ENCODE data around the gene WWC2. TPM values are rescaled to one million over a fixed set of nuclear protein-coding genes. Genes with fewer than 3 reads are reported as not detected.

The WWC2 gene
- total and polyA plus RNA-seq, 5 donors from 2014 or later = 0.14 to 0.51 (median 0.27) TPM; not detected in 1

- Mint-ChIP-seq H3K4me3 (no peak overlapping the region), H3K9me3 (peaks cover 0 to 2% (median 0%) of the 10 kb centered on the region in 7 donors), H3K36me3 (peaks cover 5% of the 10 kb centered on the region), H3K4me1 (peaks cover 0 to 3% (median 0%) of the 10 kb centered on the region in 4 donors), H3K27me3 (peaks cover 8% of the 10 kb centered on the region), H3K27ac (no peak overlapping the region)
- DNase-seq (peak in 1 of 3 donors; percentile 63), ATAC-seq (ENCODE audit: low read depth in 2 of 2) (peak in 1 of 2 donors; percentile 50)
- Histone ChIP-seq H3K27ac (ENCODE audit: insufficient read depth, low read length, poor library complexity, severe bottlenecking) (no peak overlapping the region), H3K36me3 (ENCODE audit: control insufficient read depth, insufficient read depth, low read length) (no peaks in the 10 kb centered on the region), H3K9me3 (ENCODE audit: control insufficient read depth in 2 of 2, low read length in 2 of 2) (no peaks in the 10 kb centered on the region), H3K4me3 (ENCODE audit: low read depth, low read length) (no peak overlapping the region), H3K27me3 (ENCODE audit: control insufficient read depth, insufficient read depth, low read length) (no peaks in the 10 kb centered on the region), H3K4me1 (ENCODE audit: control insufficient read depth, insufficient read depth, low read length, poor library complexity, severe bottlenecking) (no peaks in the 10 kb centered on the region)
Measured at GRCh38 chr4:183348706-183349659, 249.9 kb downstream of the WWC2 start.

DNA sequence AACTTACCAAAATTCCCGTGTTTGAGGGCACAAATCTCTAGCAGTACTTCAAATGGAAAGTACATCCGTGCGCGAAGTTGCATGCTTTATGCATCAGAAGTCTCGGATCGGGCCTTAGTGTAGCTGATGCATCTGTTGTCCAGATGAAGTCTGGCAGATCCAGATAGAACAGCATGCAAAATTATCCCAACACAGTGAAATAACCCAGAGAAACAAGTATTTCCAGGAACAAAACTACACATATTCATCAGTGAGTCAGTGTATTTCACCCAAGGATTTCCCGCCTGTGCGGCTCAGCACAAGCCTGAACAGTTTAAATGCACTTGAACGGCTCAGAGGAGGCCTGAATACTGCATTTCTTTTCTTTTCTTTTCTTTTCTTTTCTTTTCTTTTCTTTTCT, 250.6 kb downstream of the WWC2 start:
- Histone ChIP-seq H3K9me3 (ENCODE audit: control insufficient read depth in 2 of 2, low read length in 2 of 2) (no peaks in the 10 kb centered on the region), H3K27me3 (ENCODE audit: control insufficient read depth, insufficient read depth, low read length) (no peaks in the 10 kb centered on the region), H3K4me1 (ENCODE audit: control insufficient read depth, insufficient read depth, low read length, poor library complexity, severe bottlenecking) (no peaks in the 10 kb centered on the region), H3K4me3 (ENCODE audit: low read depth, low read length) (no peak overlapping the region), H3K27ac (ENCODE audit: insufficient read depth, low read length, poor library complexity, severe bottlenecking) (no peak overlapping the region), H3K36me3 (ENCODE audit: control insufficient read depth, insufficient read depth, low read length) (no peaks in the 10 kb centered on the region)
- no peak for ATAC-seq (ENCODE audit: low read depth in 2 of 2)
- Mint-ChIP-seq H3K4me3 (no peak overlapping the region), H3K27me3 (peaks cover 5% of the 10 kb centered on the region), H3K27ac (no peak overlapping the region), H3K36me3 (peaks cover 5% of the 10 kb centered on the region), H3K9me3 (peaks cover 0 to 2% (median 0%) of the 10 kb centered on the region in 7 donors), H3K4me1 (peaks cover 0 to 3% (median 0%) of the 10 kb centered on the region in 4 donors)
- no peak for DNase-seq

DNA sequence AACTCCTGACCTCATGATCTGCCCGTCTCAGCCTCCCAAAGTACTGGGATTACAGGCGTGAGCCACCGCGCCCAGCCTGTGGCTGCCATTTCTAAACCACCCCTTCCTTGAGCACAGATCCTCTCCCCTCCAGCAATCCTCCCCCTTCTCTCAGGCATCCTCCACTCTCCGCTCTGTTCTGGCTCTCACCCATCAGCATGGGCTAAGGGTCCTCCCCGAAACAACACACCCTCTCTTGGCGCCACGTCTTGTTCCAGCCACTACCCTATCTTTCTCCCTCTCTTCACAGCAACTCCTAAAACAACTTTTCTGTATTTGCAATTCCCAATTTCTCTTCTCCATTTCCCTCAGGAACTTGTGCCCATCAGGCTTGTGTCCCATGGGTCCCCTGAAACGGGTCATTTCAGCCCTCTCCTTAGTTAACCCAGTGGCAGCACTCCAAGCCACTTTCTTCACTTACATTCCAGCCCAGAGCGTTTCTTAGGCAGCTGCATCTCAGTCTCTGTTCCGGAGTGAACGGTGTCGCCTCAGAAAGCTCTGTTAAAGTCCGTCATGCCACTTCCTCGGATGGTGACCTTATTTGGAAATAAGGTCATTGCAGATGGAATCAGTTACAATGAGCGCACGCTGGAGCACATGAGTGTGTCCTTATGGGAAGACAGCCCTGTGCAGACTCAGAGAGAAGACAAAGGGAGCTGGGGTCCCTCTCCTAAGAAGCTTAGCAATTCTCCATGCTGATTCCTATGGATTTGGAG, 251.4 kb downstream of the WWC2 start:
- H3K27me3 Mint-ChIP-seq = no peaks in the 10 kb centered on the region
- no peak for ATAC-seq (ENCODE audit: low read depth in 2 of 2)
- Histone ChIP-seq H3K4me1 (ENCODE audit: control insufficient read depth, insufficient read depth, low read length, poor library complexity, severe bottlenecking) (no peaks in the 10 kb centered on the region), H3K27me3 (ENCODE audit: control insufficient read depth, insufficient read depth, low read length) (no peaks in the 10 kb centered on the region), H3K9me3 (ENCODE audit: control insufficient read depth in 2 of 2, low read length in 2 of 2) (no peaks in the 10 kb centered on the region), H3K36me3 (ENCODE audit: control insufficient read depth, insufficient read depth, low read length) (no peaks in the 10 kb centered on the region), H3K4me3 (ENCODE audit: low read depth, low read length) (no peak overlapping the region), H3K27ac (ENCODE audit: insufficient read depth, low read length, poor library complexity, severe bottlenecking) (no peak overlapping the region)
- DNase-seq = no peak
- peaks cover 0 to 2% (median 0%) of the 10 kb centered on the region in 7 donors for H3K9me3 Mint-ChIP-seq
- H3K4me1 Mint-ChIP-seq = peaks cover 0 to 3% (median 0%) of the 10 kb centered on the region in 4 donors
- no peak overlapping the region for H3K4me3 Mint-ChIP-seq
- no peak overlapping the region for H3K27ac Mint-ChIP-seq
- peaks cover 5% of the 10 kb centered on the region for H3K36me3 Mint-ChIP-seq

DNA sequence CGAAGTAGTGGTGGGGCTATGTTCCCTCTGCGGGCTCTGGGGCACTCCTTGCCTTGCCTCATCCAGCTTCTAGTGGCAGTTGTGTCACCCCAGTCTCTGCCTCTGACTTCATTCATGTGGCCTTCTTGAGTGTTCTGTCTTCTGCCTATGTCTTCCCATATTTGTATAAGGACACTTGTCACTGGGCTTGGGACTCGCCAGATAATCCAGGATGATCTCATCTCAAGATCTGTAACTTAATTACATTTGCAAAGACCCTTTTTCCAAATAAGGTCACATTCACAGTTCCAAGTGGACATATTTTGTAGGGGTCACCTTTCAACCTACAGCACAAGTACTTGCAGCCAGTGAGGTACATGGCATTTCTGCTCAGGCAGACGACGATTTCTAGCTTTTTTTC, 253.5 kb downstream of the WWC2 start:
- peaks cover 5% of the 10 kb centered on the region for H3K36me3 Mint-ChIP-seq
- peaks cover 0 to 2% (median 0%) of the 10 kb centered on the region in 7 donors for H3K9me3 Mint-ChIP-seq

DNA sequence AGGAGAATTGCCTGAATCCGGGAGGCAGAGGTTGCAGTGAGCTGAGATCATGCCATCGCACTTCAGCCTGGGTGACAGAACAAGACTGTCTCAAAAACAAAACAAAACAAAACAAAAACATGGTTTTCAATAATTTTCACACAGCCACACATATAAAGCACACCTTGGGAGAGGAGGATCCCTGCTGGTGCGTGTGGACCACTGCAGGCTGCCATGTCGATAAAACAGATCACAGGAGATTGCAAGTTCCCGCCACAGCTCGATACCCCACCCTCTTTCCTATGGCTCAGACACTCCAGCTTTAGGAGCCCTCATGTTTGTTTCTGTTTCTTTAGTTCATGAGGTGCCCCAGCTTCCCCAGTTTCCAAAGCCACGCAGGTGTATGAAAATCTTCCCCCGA, 254.5 kb downstream of the WWC2 start:
- Histone ChIP-seq H3K27me3 (ENCODE audit: control insufficient read depth, insufficient read depth, low read length) (no peaks in the 10 kb centered on the region), H3K27ac (ENCODE audit: insufficient read depth, low read length, poor library complexity, severe bottlenecking) (no peak overlapping the region), H3K4me1 (ENCODE audit: control insufficient read depth, insufficient read depth, low read length, poor library complexity, severe bottlenecking) (no peaks in the 10 kb centered on the region), H3K4me3 (ENCODE audit: low read depth, low read length) (no peak overlapping the region), H3K9me3 (ENCODE audit: control insufficient read depth in 2 of 2, low read length in 2 of 2) (no peaks in the 10 kb centered on the region), H3K36me3 (ENCODE audit: control insufficient read depth, insufficient read depth, low read length) (no peaks in the 10 kb centered on the region)
- Mint-ChIP-seq H3K27me3 (peaks cover 4% of the 10 kb centered on the region), H3K4me3 (no peak overlapping the region), H3K27ac (no peak overlapping the region), H3K4me1 (peaks cover 0 to 3% (median 0%) of the 10 kb centered on the region in 4 donors), H3K9me3 (peaks cover 0 to 2% (median 0%) of the 10 kb centered on the region in 7 donors), H3K36me3 (peaks cover 5% of the 10 kb centered on the region)
- no peak for ATAC-seq (ENCODE audit: low read depth in 2 of 2)
- no peak for DNase-seq

More for the DNA sequence above, 253.5 kb downstream of the WWC2 start:
- ATAC-seq (ENCODE audit: low read depth in 2 of 2) (no peak), DNase-seq (no peak)
- Histone ChIP-seq H3K4me1 (ENCODE audit: control insufficient read depth, insufficient read depth, low read length, poor library complexity, severe bottlenecking) (no peaks in the 10 kb centered on the region), H3K9me3 (ENCODE audit: control insufficient read depth in 2 of 2, low read length in 2 of 2) (no peaks in the 10 kb centered on the region), H3K4me3 (ENCODE audit: low read depth, low read length) (no peak overlapping the region), H3K27me3 (ENCODE audit: control insufficient read depth, insufficient read depth, low read length) (no peaks in the 10 kb centered on the region), H3K36me3 (ENCODE audit: control insufficient read depth, insufficient read depth, low read length) (no peaks in the 10 kb centered on the region), H3K27ac (ENCODE audit: insufficient read depth, low read length, poor library complexity, severe bottlenecking) (no peak overlapping the region)
- Mint-ChIP-seq H3K4me3 (no peak overlapping the region), H3K27me3 (peaks cover 4% of the 10 kb centered on the region), H3K4me1 (peaks cover 0 to 3% (median 0%) of the 10 kb centered on the region in 4 donors), H3K27ac (no peak overlapping the region)

DNA sequence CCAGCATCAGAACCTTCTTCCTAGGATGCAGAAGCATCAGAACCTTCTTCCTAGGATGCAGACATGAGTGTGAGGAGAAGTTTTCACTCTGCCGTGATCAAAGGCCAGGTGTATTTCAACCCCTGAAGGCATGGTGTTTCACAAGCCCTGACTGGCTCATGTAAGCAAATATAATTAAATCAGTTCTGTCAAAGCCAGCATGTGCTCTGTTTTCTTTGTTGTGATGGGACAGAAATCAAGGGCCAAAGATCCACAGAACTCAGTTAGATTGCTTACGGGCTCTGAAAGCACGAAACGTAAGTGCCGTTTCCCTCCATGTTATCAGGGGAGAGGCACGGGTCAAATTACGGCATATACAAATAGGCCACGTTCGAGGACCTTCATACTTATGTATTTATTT, 255.2 kb downstream of the WWC2 start:
- no peak overlapping the region for H3K27ac Mint-ChIP-seq
- no peak overlapping the region for H3K4me3 ChIP-seq (ENCODE audit: low read depth, low read length)
- H3K27ac ChIP-seq (ENCODE audit: insufficient read depth, low read length, poor library complexity, severe bottlenecking) = no peak overlapping the region
- no peaks in the 10 kb centered on the region for H3K36me3 ChIP-seq (ENCODE audit: control insufficient read depth, insufficient read depth, low read length)
- no peaks in the 10 kb centered on the region for H3K27me3 ChIP-seq (ENCODE audit: control insufficient read depth, insufficient read depth, low read length)
- H3K9me3 Mint-ChIP-seq = peaks cover 0 to 2% (median 0%) of the 10 kb centered on the region in 7 donors
- H3K4me3 Mint-ChIP-seq = no peak overlapping the region
- H3K4me1 Mint-ChIP-seq = peaks cover 0 to 3% (median 0%) of the 10 kb centered on the region in 4 donors
- H3K27me3 Mint-ChIP-seq = peaks cover 4% of the 10 kb centered on the region
- DNase-seq = no peak
- H3K4me1 ChIP-seq (ENCODE audit: control insufficient read depth, insufficient read depth, low read length, poor library complexity, severe bottlenecking) = no peaks in the 10 kb centered on the region
- H3K36me3 Mint-ChIP-seq = peaks cover 5% of the 10 kb centered on the region
- H3K9me3 ChIP-seq (ENCODE audit: control insufficient read depth in 2 of 2, low read length in 2 of 2) = no peaks in the 10 kb centered on the region
- no peak for ATAC-seq (ENCODE audit: low read depth in 2 of 2)

- Histone ChIP-seq H3K4me1 (ENCODE audit: control insufficient read depth, insufficient read depth, low read length, poor library complexity, severe bottlenecking) (no peaks in the 10 kb centered on the region), H3K27me3 (ENCODE audit: control insufficient read depth, insufficient read depth, low read length) (no peaks in the 10 kb centered on the region), H3K4me3 (ENCODE audit: low read depth, low read length) (no peak overlapping the region), H3K36me3 (ENCODE audit: control insufficient read depth, insufficient read depth, low read length) (no peaks in the 10 kb centered on the region), H3K27ac (ENCODE audit: insufficient read depth, low read length, poor library complexity, severe bottlenecking) (no peak overlapping the region), H3K9me3 (ENCODE audit: control insufficient read depth in 2 of 2, low read length in 2 of 2) (no peaks in the 10 kb centered on the region)
- ATAC-seq (ENCODE audit: low read depth in 2 of 2) (no peak), DNase-seq (no peak)
- peaks cover 4% of the 10 kb centered on the region for H3K27me3 Mint-ChIP-seq
- H3K27ac Mint-ChIP-seq = no peak overlapping the region
- no peaks in the 10 kb centered on the region for H3K4me1 Mint-ChIP-seq
- no peak overlapping the region for H3K4me3 Mint-ChIP-seq
- H3K36me3 Mint-ChIP-seq = peaks cover 3% of the 10 kb centered on the region
- peaks cover 0 to 2% (median 0%) of the 10 kb centered on the region in 7 donors for H3K9me3 Mint-ChIP-seq
Measured at GRCh38 chr4:183355405-183355804, 256.3 kb downstream of the WWC2 start.
